Esophagus squamous epithelium (tissue), 5 donors: ENCODE data around the gene MS4A6A. TPM values are rescaled to one million over a fixed set of nuclear protein-coding genes. Genes with fewer than 3 reads are reported as not detected.
"Not testable (repeated sequence)": the region's sequence is repeated elsewhere in the genome, so short reads cannot be mapped to it uniquely, and the experiment has no call there.

Source experiments
- DNase-seq: peaks from one replicate; lab custom pipeline; 2025; lab: John Stamatoyannopoulos, UW
- H3K27ac ChIP-seq, 4 donors: fragments of 200-600 bp; sonication (generic); one replicate each; pipeline ENCODE4 v1.5.1; 2016 to 2019; ENCODE audit warnings: mild to moderate bottlenecking in 1 of 4
- H3K27me3 ChIP-seq, 4 donors: fragments of 200-600 bp; sonication (generic); 1 replicate in 3 of 4; 2 replicates in 1 of 4; pipeline versions ENCODE4 v1.5.1 to v1.6.0; 2017 to 2021; ENCODE audit warnings: antibody characterized with exemption in 1 of 4
- H3K36me3 ChIP-seq, 3 donors: fragments of 200-600 bp; sonication (generic); one replicate each; pipeline ENCODE4 v1.5.1; 2016 to 2019
- H3K4me1 ChIP-seq, 3 donors: fragments of 200-600 bp; sonication (generic); one replicate each; pipeline ENCODE4 v1.5.1; 2017 to 2019
- H3K4me3 ChIP-seq, 4 donors: fragments of 200-600 bp; sonication (generic); 1 replicate in 3 of 4; 2 replicates in 1 of 4; pipeline ENCODE4 v1.5.1; 2016 to 2019; ENCODE audit warnings: mild to moderate bottlenecking in 2 of 4, moderate library complexity in 1 of 4
- H3K9me3 ChIP-seq, 3 donors: fragments of 200-600 bp; sonication (generic); one replicate each; pipeline ENCODE4 v1.5.1; 2016 to 2019
- POLR2A ChIP-seq, 4 donors: fragments of 450-650 bp; IDR thresholded peaks; one replicate each; pipeline ENCODE4 v1.6.1; 2017; ENCODE audit warnings: antibody characterized with exemption in 4 of 4, mild to moderate bottlenecking in 4 of 4, moderate library complexity in 3 of 4
- WGBS, 2 donors: methylation state at CpG; one replicate each; pipeline ENCODE4 v1.1.5; 2018; 5-methylcytosine and 5-hydroxymethylcytosine counted together
- intact Hi-C: fragments of 100-400 bp; cut with DNase I; formaldehyde crosslinking; loops from one replicate; pipeline ENCODE4 v1.15.0; 2022
- total RNA-seq, 4 donors: library from RNA; depleted of rRNA; stranded (reverse); fragments of >200 nt; gene quantifications; one replicate each; pipeline ENCODE4 v1.1.0, GENCODE V29; 2016
- TF ChIP-seq, protein P1 (sequence below), 6 experiments: fragments of 450-650 bp in 4 of 6; fragments of 200-600 bp in 2 of 6; sonication (generic) in 2 of 6; IDR thresholded peaks; one replicate each; pipeline ENCODE4 v1.5.1; 2016 to 2019; ENCODE audit warnings: antibody characterized with exemption in 6 of 6, mild to moderate bottlenecking in 4 of 6, moderate library complexity in 4 of 6
- donor health status: DM: yes; HTN: yes; CAD: no.

The MS4A6A gene
- total RNA-seq, 4 donors from 2014 or later, result 2.7 to 87.7 (median 23.7) TPM

GRCh38 chr11:60208146-60208895 is 25.4 kb upstream of the MS4A6A start:
- intact Hi-C loops, result no loop called here
- H3K36me3 ChIP-seq, result no peaks in the 10 kb centered on the region
- H3K9me3 ChIP-seq, result no peaks in the 10 kb centered on the region
- H3K27ac ChIP-seq, result no peak overlapping the region
- DNase-seq, result no peak
- WGBS, 2 donors, result 70 to 77% methylated on average over 4 of the region's 4 CpGs
- TF ChIP-seq, protein P1, sequence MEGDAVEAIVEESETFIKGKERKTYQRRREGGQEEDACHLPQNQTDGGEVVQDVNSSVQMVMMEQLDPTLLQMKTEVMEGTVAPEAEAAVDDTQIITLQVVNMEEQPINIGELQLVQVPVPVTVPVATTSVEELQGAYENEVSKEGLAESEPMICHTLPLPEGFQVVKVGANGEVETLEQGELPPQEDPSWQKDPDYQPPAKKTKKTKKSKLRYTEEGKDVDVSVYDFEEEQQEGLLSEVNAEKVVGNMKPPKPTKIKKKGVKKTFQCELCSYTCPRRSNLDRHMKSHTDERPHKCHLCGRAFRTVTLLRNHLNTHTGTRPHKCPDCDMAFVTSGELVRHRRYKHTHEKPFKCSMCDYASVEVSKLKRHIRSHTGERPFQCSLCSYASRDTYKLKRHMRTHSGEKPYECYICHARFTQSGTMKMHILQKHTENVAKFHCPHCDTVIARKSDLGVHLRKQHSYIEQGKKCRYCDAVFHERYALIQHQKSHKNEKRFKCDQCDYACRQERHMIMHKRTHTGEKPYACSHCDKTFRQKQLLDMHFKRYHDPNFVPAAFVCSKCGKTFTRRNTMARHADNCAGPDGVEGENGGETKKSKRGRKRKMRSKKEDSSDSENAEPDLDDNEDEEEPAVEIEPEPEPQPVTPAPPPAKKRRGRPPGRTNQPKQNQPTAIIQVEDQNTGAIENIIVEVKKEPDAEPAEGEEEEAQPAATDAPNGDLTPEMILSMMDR (IDR thresholded peaks at IDR 0.05), result no peak
- no peak for TF ChIP-seq POLR2A (IDR thresholded peaks at IDR 0.05)
- H3K27me3 ChIP-seq, result no peaks in the 10 kb centered on the region
- H3K4me3 ChIP-seq, result no peak overlapping the region
- H3K4me1 ChIP-seq, result no peaks in the 10 kb centered on the region

- Histone ChIP-seq H3K27ac (no peak overlapping the region), H3K27me3 (no peaks in the 10 kb centered on the region), H3K36me3 (no peaks in the 10 kb centered on the region), H3K9me3 (no peaks in the 10 kb centered on the region), H3K4me3 (no peak overlapping the region), H3K4me1 (no peaks in the 10 kb centered on the region)
- 92 to 100% methylated on average over 1 of the region's 1 CpG for WGBS, 2 donors
- DNase-seq, result no peak
- TF ChIP-seq, protein P1 (IDR thresholded peaks at IDR 0.05), result no peak
- no peak for TF ChIP-seq POLR2A (IDR thresholded peaks at IDR 0.05)
- intact Hi-C loops, result no loop called here
Observed at GRCh38 chr11:60206616-60207015, 23.7 kb upstream of the MS4A6A start.

- H3K4me3 ChIP-seq, result no peak overlapping the region
Observed at GRCh38 chr11:60204922-60205321, 22.0 kb upstream of the MS4A6A start.

GRCh38 chr11:60201334-60201733 is 18.5 kb upstream of the MS4A6A start:
- H3K27ac ChIP-seq, H3K36me3 ChIP-seq, H3K9me3 ChIP-seq, H3K4me1 ChIP-seq, intact Hi-C loops, H3K27me3 ChIP-seq, DNase-seq, H3K4me3 ChIP-seq: not testable (repeated sequence)
- WGBS, 2 donors, result no CpG with 5 or more reads among the region's 26 CpGs

More at GRCh38 chr11:60204922-60205321, 22.0 kb upstream of the MS4A6A start:
- no peak for DNase-seq
- TF ChIP-seq, protein P1 (IDR thresholded peaks at IDR 0.05), result no peak
- TF ChIP-seq POLR2A (IDR thresholded peaks at IDR 0.05), result no peak
- intact Hi-C loops, result no loop called here
- no peak overlapping the region for H3K27ac ChIP-seq
- H3K9me3 ChIP-seq, result no peaks in the 10 kb centered on the region
- no peaks in the 10 kb centered on the region for H3K4me1 ChIP-seq
- WGBS, 2 donors, result 77 to 87% methylated on average over 4 of the region's 4 CpGs
- H3K27me3 ChIP-seq, result no peaks in the 10 kb centered on the region
- H3K36me3 ChIP-seq, result no peaks in the 10 kb centered on the region

- H3K27ac ChIP-seq, result no peak overlapping the region
- no peaks in the 10 kb centered on the region for H3K9me3 ChIP-seq
- TF ChIP-seq, protein P1 (IDR thresholded peaks at IDR 0.05), result no peak
- TF ChIP-seq POLR2A (IDR thresholded peaks at IDR 0.05), result no peak
- DNase-seq, result no peak
- H3K27me3 ChIP-seq, result no peaks in the 10 kb centered on the region
- H3K36me3 ChIP-seq, result no peaks in the 10 kb centered on the region
- H3K4me1 ChIP-seq, result no peaks in the 10 kb centered on the region
- intact Hi-C loops, result no loop called here
- 76 to 78% methylated on average over 1 of the region's 1 CpG for WGBS, 2 donors
- no peak overlapping the region for H3K4me3 ChIP-seq
Observed at GRCh38 chr11:60197442-60197841, 14.6 kb upstream of the MS4A6A start.
